IPS-18a (cell line): ENCODE results near the gene NOS1AP.

Experiments used
- H3K27ac ChIP-seq: one replicate; pipeline ENCODE4 v1.5.1; 2013; ENCODE audit warnings: low read length
- H3K27me3 ChIP-seq: one replicate; pipeline ENCODE4 v1.6.1; 2013; ENCODE audit warnings: mild to moderate bottlenecking, low read length; ENCODE audit not compliant: control insufficient read depth, insufficient read depth
- H3K36me3 ChIP-seq: one replicate; pipeline ENCODE4 v1.6.1; 2013; ENCODE audit warnings: low read depth, low read length; ENCODE audit not compliant: control insufficient read depth
- H3K4me1 ChIP-seq: one replicate; pipeline ENCODE4 v1.6.1; 2013; ENCODE audit warnings: low read depth, low read length; ENCODE audit not compliant: control insufficient read depth
- H3K4me3 ChIP-seq: one replicate; pipeline ENCODE4 v1.5.1; 2013; ENCODE audit warnings: low read length
- H3K9ac ChIP-seq: one replicate; pipeline ENCODE4 v1.6.1; 2013; ENCODE audit warnings: mild to moderate bottlenecking, low read length, moderate library complexity
- H3K9me3 ChIP-seq: one replicate; pipeline ENCODE4 v1.6.1; 2013; ENCODE audit warnings: low read depth, low read length; ENCODE audit not compliant: control insufficient read depth

NOS1AP gene

GRCh38 chr1:162230517-162230916 lies 161.0 kb downstream of the NOS1AP start:
- no peaks in the 10 kb centered on the region for H3K27me3 ChIP-seq
- no peaks in the 10 kb centered on the region for H3K36me3 ChIP-seq
- H3K9ac ChIP-seq: no peak overlapping the region
- H3K4me1 ChIP-seq: peaks cover 36% of the 10 kb centered on the region
- H3K9me3 ChIP-seq: no peaks in the 10 kb centered on the region
- no peak overlapping the region for H3K4me3 ChIP-seq
- no peak overlapping the region for H3K27ac ChIP-seq

GRCh38 chr1:162232034-162232711 lies 162.7 kb downstream of the NOS1AP start:
- H3K36me3 ChIP-seq: no peaks in the 10 kb centered on the region
- H3K4me1 ChIP-seq: peaks cover 31% of the 10 kb centered on the region
- no peak overlapping the region for H3K27ac ChIP-seq
- H3K9ac ChIP-seq: no peak overlapping the region
- no peak overlapping the region for H3K4me3 ChIP-seq
- H3K27me3 ChIP-seq: no peaks in the 10 kb centered on the region
- H3K9me3 ChIP-seq: no peaks in the 10 kb centered on the region

DNA sequence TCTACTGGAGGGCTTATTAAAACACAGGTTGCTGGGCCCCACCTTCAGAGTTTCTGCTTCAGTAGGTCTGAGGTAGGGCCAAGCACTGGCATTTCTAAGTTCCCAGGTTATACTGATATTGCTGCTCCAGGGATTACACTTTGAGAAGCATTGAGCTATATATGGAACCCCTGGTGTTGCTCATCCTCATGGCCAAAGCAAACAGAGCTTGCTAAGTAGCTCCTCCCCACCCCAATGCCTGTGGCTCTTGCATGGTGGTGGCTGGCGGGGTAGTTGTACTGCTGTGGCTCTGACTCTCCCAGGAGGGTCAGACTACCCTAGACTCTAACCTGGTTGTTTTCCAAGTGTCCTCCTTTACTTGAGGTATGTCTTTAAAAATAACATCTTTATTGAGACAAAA lies 163.6 kb downstream of the NOS1AP start:
- no peak overlapping the region for H3K9ac ChIP-seq
- H3K4me3 ChIP-seq: no peak overlapping the region
- H3K27me3 ChIP-seq: no peaks in the 10 kb centered on the region
- peaks cover 31% of the 10 kb centered on the region for H3K4me1 ChIP-seq
- no peaks in the 10 kb centered on the region for H3K9me3 ChIP-seq
- H3K27ac ChIP-seq: no peak overlapping the region
- H3K36me3 ChIP-seq: no peaks in the 10 kb centered on the region

DNA sequence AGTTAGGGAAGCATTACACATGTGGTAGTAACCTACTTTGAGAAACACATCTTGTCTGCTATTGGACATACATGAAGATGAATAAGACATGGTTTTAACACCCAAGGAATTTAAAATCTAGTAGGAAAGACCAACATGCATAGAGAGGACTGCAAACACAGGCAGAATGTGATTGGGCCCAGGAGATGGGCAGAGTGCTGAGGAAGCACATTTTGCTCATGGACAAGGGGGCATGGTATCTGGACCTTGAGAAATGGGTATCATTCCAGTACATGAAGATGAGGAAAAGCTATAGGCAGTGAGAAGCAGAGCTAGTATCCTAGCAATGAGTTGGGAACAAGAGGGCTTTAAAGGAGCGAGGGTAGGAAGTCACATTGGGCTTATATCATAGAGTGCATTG lies 164.4 kb downstream of the NOS1AP start:
- Histone ChIP-seq H3K4me3 (no peak overlapping the region), H3K27me3 (no peaks in the 10 kb centered on the region), H3K36me3 (no peaks in the 10 kb centered on the region), H3K4me1 (peaks cover 31% of the 10 kb centered on the region), H3K27ac (no peak overlapping the region), H3K9me3 (no peaks in the 10 kb centered on the region), H3K9ac (no peak overlapping the region)

GRCh38 chr1:162234571-162234970 lies 165.1 kb downstream of the NOS1AP start:
- Histone ChIP-seq H3K4me1 (peaks cover 29% of the 10 kb centered on the region), H3K4me3 (no peak overlapping the region), H3K27ac (no peak overlapping the region)

DNA sequence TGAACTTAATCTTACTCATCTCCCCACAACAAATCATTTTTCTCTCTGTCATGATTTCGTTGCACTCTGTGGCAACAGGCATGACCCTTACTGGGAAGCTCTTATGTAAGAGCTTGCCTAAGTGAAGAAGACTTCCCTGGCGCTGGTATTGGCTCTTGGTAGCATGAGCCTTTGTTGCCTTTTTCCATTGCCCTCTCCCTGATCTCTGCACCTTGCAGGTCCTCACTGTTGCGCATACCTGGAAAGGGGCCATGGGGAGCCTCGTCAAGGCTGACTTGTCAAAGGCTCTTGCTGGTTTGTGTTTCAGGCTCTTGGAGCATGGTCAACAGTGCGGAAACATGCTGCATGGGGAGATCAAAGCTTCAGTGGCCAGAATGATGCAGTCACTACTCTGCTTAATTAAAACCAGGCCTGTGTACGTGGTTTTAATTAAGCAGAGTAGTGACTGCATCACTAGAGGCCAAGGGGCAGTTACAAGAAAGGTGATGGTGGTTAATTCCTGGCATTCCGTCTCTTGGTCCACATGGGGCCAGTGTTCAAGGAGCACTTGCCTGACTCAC lies 165.8 kb downstream of the NOS1AP start:
- no peak overlapping the region for H3K9ac ChIP-seq
- H3K4me1 ChIP-seq: peaks cover 22% of the 10 kb centered on the region
- no peaks in the 10 kb centered on the region for H3K27me3 ChIP-seq
- H3K36me3 ChIP-seq: no peaks in the 10 kb centered on the region
- H3K9me3 ChIP-seq: no peaks in the 10 kb centered on the region
- no peak overlapping the region for H3K27ac ChIP-seq
- no peak overlapping the region for H3K4me3 ChIP-seq

More at GRCh38 chr1:162234571-162234970, 165.1 kb downstream of the NOS1AP start:
- Histone ChIP-seq H3K9ac (no peak overlapping the region), H3K36me3 (no peaks in the 10 kb centered on the region), H3K27me3 (no peaks in the 10 kb centered on the region), H3K9me3 (no peaks in the 10 kb centered on the region)

GRCh38 chr1:162236201-162236600 lies 166.7 kb downstream of the NOS1AP start:
- no peaks in the 10 kb centered on the region for H3K36me3 ChIP-seq
- no peak overlapping the region for H3K4me3 ChIP-seq
- no peaks in the 10 kb centered on the region for H3K9me3 ChIP-seq
- H3K9ac ChIP-seq: no peak overlapping the region
- H3K27me3 ChIP-seq: no peaks in the 10 kb centered on the region
- peaks cover 13% of the 10 kb centered on the region for H3K4me1 ChIP-seq
- H3K27ac ChIP-seq: no peak overlapping the region

GRCh38 chr1:162236618-162237017 lies 167.1 kb downstream of the NOS1AP start:
- Histone ChIP-seq H3K9ac (no peak overlapping the region), H3K27ac (no peak overlapping the region), H3K4me3 (no peak overlapping the region), H3K4me1 (peaks cover 12% of the 10 kb centered on the region), H3K9me3 (no peaks in the 10 kb centered on the region), H3K36me3 (no peaks in the 10 kb centered on the region), H3K27me3 (no peaks in the 10 kb centered on the region)

DNA sequence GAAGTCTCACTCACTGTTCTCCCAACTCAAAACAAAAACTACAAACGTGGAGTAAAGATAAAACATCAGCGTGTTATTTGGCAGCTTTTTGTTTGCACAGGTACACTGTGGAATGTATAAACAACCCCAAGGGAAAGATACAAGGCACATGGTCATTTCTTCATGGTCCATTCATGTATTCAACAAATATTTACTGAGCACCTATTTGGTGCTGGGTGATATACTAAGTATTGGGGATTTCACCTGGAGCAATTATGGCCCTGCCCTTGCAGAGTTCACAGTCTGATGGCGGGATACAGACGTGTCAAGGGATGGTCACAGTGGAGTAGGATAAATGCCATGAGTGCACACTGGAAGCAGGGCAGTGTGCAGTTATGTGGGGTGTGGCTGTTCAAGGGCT lies 171.1 kb downstream of the NOS1AP start:
- Histone ChIP-seq H3K27ac (no peak overlapping the region), H3K9me3 (no peaks in the 10 kb centered on the region), H3K9ac (no peak overlapping the region), H3K36me3 (no peaks in the 10 kb centered on the region), H3K27me3 (no peaks in the 10 kb centered on the region), H3K4me1 (no peaks in the 10 kb centered on the region), H3K4me3 (no peak overlapping the region)

DNA sequence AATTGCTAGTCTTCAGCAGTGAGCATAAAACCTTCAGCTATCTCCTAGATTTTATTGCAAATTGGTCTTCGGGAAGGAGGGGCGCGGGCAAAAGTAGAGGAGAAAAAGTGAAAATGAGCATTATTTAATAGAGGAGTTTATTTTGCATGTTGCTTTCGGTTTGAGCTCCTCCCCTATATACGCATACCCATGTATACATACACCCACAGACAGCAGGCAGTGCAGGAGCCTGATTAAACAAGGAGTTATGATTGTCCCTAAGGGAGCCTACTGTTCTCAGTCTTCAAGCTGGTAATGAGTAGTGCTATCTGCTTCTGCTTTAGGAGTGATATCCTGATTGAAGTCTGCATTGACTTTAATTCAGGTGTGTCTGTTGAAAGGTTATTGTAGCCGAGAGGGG lies 173.3 kb downstream of the NOS1AP start:
- Histone ChIP-seq H3K27ac (no peak overlapping the region), H3K36me3 (no peaks in the 10 kb centered on the region), H3K9ac (no peak overlapping the region), H3K4me3 (no peak overlapping the region), H3K4me1 (no peaks in the 10 kb centered on the region), H3K27me3 (no peaks in the 10 kb centered on the region), H3K9me3 (no peaks in the 10 kb centered on the region)

GRCh38 chr1:162248854-162249535 lies 179.5 kb downstream of the NOS1AP start:
- Histone ChIP-seq H3K27ac (peak overlapping the region; percentile 49), H3K4me1 (peaks cover 29% of the 10 kb centered on the region), H3K9me3 (no peaks in the 10 kb centered on the region), H3K9ac (no peak overlapping the region), H3K36me3 (no peaks in the 10 kb centered on the region), H3K4me3 (peak overlapping the region; percentile 21), H3K27me3 (no peaks in the 10 kb centered on the region)
